HepG2 (cell line): ENCODE measurements around the gene CAMK2G. TPM values are rescaled to one million over a fixed set of nuclear protein-coding genes. Genes with fewer than 3 reads are reported as not detected.

ENCODE experiments used
- ATAC-seq: fragments of 200-7000 bp; cut with Tn5 transposase; 3 replicates; pipeline ENCODE4 v1.9.1; 2020; ENCODE audit warnings: mild to moderate bottlenecking, moderate library complexity
- BruUV-seq: library from RNA; stranded (reverse); fragments of 400-500 nt; replicated peaks from 2 replicates; lab custom pipeline; 2021; lab: Mats Ljungman, UMichigan
- CTCF ChIA-PET: fragments of 300-600 bp; formaldehyde crosslinking; extraction: SDS; loops from one replicate; lab custom pipeline; 2021; ENCODE audit warnings: low total read pairs, inconsistent platforms, low intra/inter-chr PET ratio; lab: Yijun Ruan, JAX
- POLR2A ChIA-PET: fragments of 350-600 bp; sonication (Branson Sonifier 250); formaldehyde crosslinking; loops from one replicate; lab custom pipeline; 2020; ENCODE audit warnings: antibody characterized with exemption, inconsistent platforms; lab: Yijun Ruan, JAX
- DNase-seq: peaks from one replicate; pipeline ENCODE4 v3.0.0-alpha.2; 2015; ENCODE audit warnings: low spot score
- FAIRE-seq: peaks from 3 replicates; lab custom pipeline; 2011; peaks lifted over from hg19 to GRCh38; lab: Jason Lieb, UNC
- H2AFZ ChIP-seq: one replicate; pipeline ENCODE4 v1.6.1; 2011; ENCODE audit warnings: low read length, inconsistent platforms
- H3K27ac ChIP-seq: fragments of 300-600 bp; 3 replicates; pipeline ENCODE4 v1.8.0; 2011; ENCODE audit warnings: mixed run types, mild to moderate bottlenecking, mixed read lengths, low read length, inconsistent platforms; ENCODE audit not compliant: insufficient read depth; ENCODE audit errors: extremely low read length
- H3K27me3 ChIP-seq, 2 experiments: fragments of 200-600 bp in 1 of 2; 2 replicates in 1 of 2; 3 replicates in 1 of 2; pipeline versions ENCODE4 v1.6.0 to v1.8.0; 2011; ENCODE audit warnings: low read length in 2 of 2, mild to moderate bottlenecking in 2 of 2, moderate library complexity in 2 of 2, inconsistent platforms in 1 of 2; ENCODE audit not compliant: insufficient read depth in 2 of 2, control insufficient read depth in 1 of 2
- H3K36me3 ChIP-seq, 2 experiments: fragments of 200-600 bp in 1 of 2; replicated peaks in 1 of 2; 2 replicates in 1 of 2; 3 replicates in 1 of 2; pipeline versions ENCODE4 v1.5.1 to v1.8.0; 2011; ENCODE audit warnings: low read length in 2 of 2, inconsistent platforms in 1 of 2; ENCODE audit not compliant: insufficient read depth in 2 of 2, control insufficient read depth in 1 of 2
- H3K4me1 ChIP-seq: 2 replicates; pipeline ENCODE4 v1.5.1; 2012; ENCODE audit warnings: low read length, inconsistent platforms; ENCODE audit not compliant: insufficient read depth
- H3K4me2 ChIP-seq: 2 replicates; pipeline ENCODE4 v1.6.0; 2011; ENCODE audit warnings: low read depth, low read length, inconsistent platforms
- H3K4me3 ChIP-seq, 3 experiments: fragments of 200-600 bp in 1 of 3; sonication (generic), shearing (Covaris generic) in 1 of 3; replicated peaks in 1 of 3; 2 replicates each; pipeline ENCODE4 v1.5.1; 2011 to 2016; ENCODE audit warnings: low read length in 3 of 3, inconsistent platforms in 2 of 3, low read depth in 2 of 3, mild to moderate bottlenecking in 2 of 3, control low read depth in 1 of 3, mixed read lengths in 1 of 3; ENCODE audit not compliant: insufficient read depth in 1 of 3
- H3K79me2 ChIP-seq: one replicate; pipeline ENCODE4 v1.6.1; 2011; ENCODE audit warnings: low read length, inconsistent platforms; ENCODE audit not compliant: insufficient read depth
- H3K9ac ChIP-seq: 2 replicates; pipeline ENCODE4 v1.6.0; 2011; ENCODE audit warnings: mild to moderate bottlenecking, low read depth, low read length, inconsistent platforms; ENCODE audit not compliant: insufficient read depth
- H3K9me3 ChIP-seq: 2 replicates; pipeline ENCODE4 v1.5.1; 2012; ENCODE audit warnings: mild to moderate bottlenecking, low read length
- H4K20me1 ChIP-seq: 2 replicates; pipeline ENCODE4 v1.6.0; 2011; ENCODE audit warnings: inconsistent platforms, mild to moderate bottlenecking, low read length, moderate library complexity; ENCODE audit not compliant: insufficient read depth
- HNRNPL ChIP-seq: fragments of 200-400 bp; formaldehyde crosslinking; IDR thresholded peaks from 2 replicates; pipeline ENCODE4 v1.6.1; 2017; ENCODE audit warnings: mild to moderate bottlenecking, low read depth, low read length
- PHF8 ChIP-seq: sonication (generic); formaldehyde crosslinking; IDR thresholded peaks from 2 replicates; pipeline ENCODE4 v1.5.0; 2020; ENCODE audit warnings: missing genetic modification reagents
- PTBP1 ChIP-seq: fragments of 200-400 bp; formaldehyde crosslinking; IDR thresholded peaks from 2 replicates; pipeline ENCODE4 v1.6.1; 2018; ENCODE audit warnings: low read length, low read depth; ENCODE audit not compliant: poor library complexity, severe bottlenecking
- ZMYM2 ChIP-seq: sonication (generic); formaldehyde crosslinking; IDR thresholded peaks from 2 replicates; pipeline ENCODE4 v1.8.0; 2022; ENCODE audit warnings: mild to moderate bottlenecking, missing genetic modification reagents
- ZNF30 ChIP-seq: sonication (generic); formaldehyde crosslinking; IDR thresholded peaks from 2 replicates; pipeline ENCODE4 v1.5.0; 2020; ENCODE audit warnings: mild to moderate bottlenecking, missing genetic modification reagents
- ZNF343 ChIP-seq: sonication (generic); formaldehyde crosslinking; IDR thresholded peaks from 2 replicates; pipeline ENCODE4 v1.4.0; 2020; ENCODE audit warnings: mild to moderate bottlenecking, missing genetic modification reagents
- ZNF451 ChIP-seq: sonication (generic); formaldehyde crosslinking; IDR thresholded peaks from 2 replicates; pipeline ENCODE4 v1.5.0; 2020; ENCODE audit warnings: mild to moderate bottlenecking, missing genetic modification reagents
- ZNF563 ChIP-seq: sonication (generic); formaldehyde crosslinking; IDR thresholded peaks from 2 replicates; pipeline ENCODE4 v1.8.0; 2022; ENCODE audit warnings: mild to moderate bottlenecking, moderate library complexity, missing genetic modification reagents
- ZNF577 ChIP-seq: sonication (generic); formaldehyde crosslinking; IDR thresholded peaks from 2 replicates; pipeline ENCODE4 v1.4.0; 2020; ENCODE audit warnings: mild to moderate bottlenecking, low read depth, missing genetic modification reagents, borderline replicate concordance
- ZNF607 ChIP-seq: sonication (generic); formaldehyde crosslinking; IDR thresholded peaks from 2 replicates; pipeline ENCODE4 v1.5.1; 2020; ENCODE audit warnings: missing genetic modification reagents, mild to moderate bottlenecking, borderline replicate concordance
- ZNF737 ChIP-seq: sonication (generic); formaldehyde crosslinking; IDR thresholded peaks from 2 replicates; pipeline ENCODE4 v1.5.0; 2020; ENCODE audit warnings: missing genetic modification reagents, mild to moderate bottlenecking, borderline replicate concordance
- ZNF782 ChIP-seq: sonication (generic); formaldehyde crosslinking; IDR thresholded peaks from 2 replicates; pipeline ENCODE4 v1.4.0; 2020; ENCODE audit warnings: missing genetic modification reagents, mild to moderate bottlenecking, borderline replicate concordance
- WGBS: methylation state at CpG from one replicate; pipeline ENCODE4 v1.1.6; 2017; ENCODE audit warnings: low lambda C conversion rate; 5-methylcytosine and 5-hydroxymethylcytosine counted together
- in situ Hi-C: cut with HindIII; loops from 2 replicates; pipeline ENCODE4 v1.10.0; 2017; ENCODE audit warnings: low pct_unique_long_range_greater_than_20kb; ENCODE audit not compliant: extremely low pct_ligation_motif_present
- intact Hi-C: fragments of 100-400 bp; cut with micrococcal nuclease; formaldehyde crosslinking; loops from one replicate; pipeline ENCODE4 v1.10.0; 2022; ENCODE audit not compliant: unreplicated experiment
- polyA plus RNA-seq, 8 experiments: library from polyadenylated mRNA; depleted of rRNA in 3 of 8; stranded (reverse) in 7 of 8; unstranded in 1 of 8; fragments of >200 nt; fragmentation: Illumina TruSeq in 4 of 8; extraction: Trizol in 4 of 8; gene quantifications; 2 replicates each; pipeline versions ENCODE4 v1.2.1 to v1.2.3, GENCODE V29; 2011 to 2016; ENCODE audit warnings: low read depth in 4 of 8, missing spikeins in 1 of 8, mixed read lengths in 1 of 8; ENCODE audit not compliant: insufficient read depth in 1 of 8
- total RNA-seq, 5 experiments: library from RNA; depleted of rRNA; stranded (reverse); fragments of >200 nt; fragmentation: Illumina TruSeq; extraction: Trizol; gene quantifications; 2 replicates each; pipeline ENCODE4 v1.2.3, GENCODE V29; 2016; ENCODE audit warnings: low read depth in 1 of 5
- TF ChIP-seq, protein P1 (sequence below): sonication (generic); formaldehyde crosslinking; IDR thresholded peaks from 2 replicates; pipeline ENCODE4 v1.4.0; 2020; ENCODE audit warnings: missing genetic modification reagents, low read depth, mild to moderate bottlenecking, borderline replicate concordance

CAMK2G gene
- total and polyA plus RNA-seq, 2 of the 13 experiments (the other 11 are each of a cell fraction or from before 2014, with no cell fraction given), result 15.9 to 18.8 TPM

DNA sequence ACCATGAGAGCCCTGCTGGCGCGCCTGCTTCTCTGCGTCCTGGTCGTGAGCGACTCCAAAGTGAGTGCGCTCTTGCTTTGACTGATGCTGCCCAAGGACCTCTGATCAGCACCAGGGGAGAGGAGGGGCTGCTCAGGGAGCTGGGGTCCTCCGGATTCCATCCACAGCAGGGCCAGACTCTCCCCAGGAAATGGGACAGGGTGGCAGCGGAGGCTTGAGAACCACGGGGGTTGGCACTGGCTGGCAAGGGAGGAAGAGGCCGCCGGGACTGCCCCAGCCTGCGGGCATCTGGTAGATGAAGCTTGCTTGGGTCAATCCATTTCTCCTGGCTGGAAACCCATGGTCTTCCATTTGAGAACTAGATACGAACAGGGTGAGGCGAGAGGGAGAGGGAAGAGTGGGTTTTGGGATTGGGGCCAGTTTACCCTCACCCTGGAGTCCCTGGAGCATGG is 37.2 kb upstream of the CAMK2G start:
- WGBS, result 47% methylated on average over 9 of the region's 14 CpGs
- POLR2A ChIA-PET, result no interaction called here
- H3K27me3 ChIP-seq, result peaks cover 4 to 17% of the 10 kb centered on the region in 2 experiments; a peak in 4 of 5 replicates
- no peak overlapping the region for H2AFZ ChIP-seq
- no peak overlapping the region for H3K27ac ChIP-seq
- peak overlapping the region; percentile 50 to 75 (median 74); a peak in 4 of 6 replicates for H3K4me3 ChIP-seq
- H4K20me1 ChIP-seq, result no peaks in the 10 kb centered on the region
- ATAC-seq, result no peak
- FAIRE-seq, result no peak
- peaks cover 36% of the 10 kb centered on the region for H3K4me1 ChIP-seq
- no peak for DNase-seq
- no peak overlapping the region for H3K9ac ChIP-seq
- BruUV-seq, result no TSS peak
- TF ChIP-seq HNRNPL (0 out of 2 replicates have a peak, but pooled peaks have one; percentile 26), ZNF451 (CRISPR knock-in tag) (no peak)
- TF ChIP-seq, all 625 proteins: peak for 1
- Histone ChIP-seq H3K4me2 (peak overlapping the region; percentile 97), H3K79me2 (no peaks in the 10 kb centered on the region), H3K9me3 (no peaks in the 10 kb centered on the region), H3K36me3 (no peaks in the 10 kb centered on the region)
- CTCF ChIA-PET, result no interaction called here
- intact Hi-C loops (no loop called here), in situ Hi-C loops (no loop called here)

DNA sequence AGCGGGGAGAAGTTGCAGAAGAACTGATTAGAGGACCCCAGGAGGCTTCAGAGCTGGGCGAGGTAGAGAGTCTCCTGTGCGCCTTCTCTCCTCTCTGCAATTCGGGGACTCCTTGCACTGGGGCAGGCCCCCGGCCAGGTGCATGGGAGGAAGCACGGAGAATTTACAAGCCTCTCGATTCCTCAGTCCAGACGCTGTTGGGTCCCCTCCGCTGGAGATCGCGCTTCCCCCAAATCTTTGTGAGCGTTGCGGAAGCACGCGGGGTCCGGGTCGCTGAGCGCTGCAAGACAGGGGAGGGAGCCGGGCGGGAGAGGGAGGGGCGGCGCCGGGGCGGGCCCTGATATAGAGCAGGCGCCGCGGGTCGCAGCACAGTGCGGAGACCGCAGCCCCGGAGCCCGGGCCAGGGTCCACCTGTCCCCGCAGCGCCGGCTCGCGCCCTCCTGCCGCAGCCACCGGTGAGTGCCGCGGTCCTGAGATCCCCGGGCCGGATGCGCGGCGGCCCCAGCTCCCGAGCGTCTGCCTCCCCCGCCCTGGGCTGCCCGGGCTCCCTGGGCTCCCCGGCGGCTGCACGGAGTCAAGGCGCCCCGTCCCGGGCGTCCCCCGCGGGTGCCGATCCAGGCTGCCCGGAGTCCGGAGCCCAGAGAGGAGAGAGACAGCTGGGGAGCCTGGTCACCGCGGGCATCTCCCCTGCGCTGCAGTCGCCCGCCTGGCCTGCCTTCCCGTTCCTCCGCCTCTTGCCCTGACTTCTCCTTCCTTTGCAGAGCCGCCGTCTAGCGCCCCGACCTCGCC is 36.6 kb upstream of the CAMK2G start, which contains the start of gene PLAU:
TSS of gene PLAU (plus strand) at position 369 of the 789 bp plus-strand sequence. CDS start 424 bp downstream, outside the sequence.
- peaks cover 4 to 17% of the 10 kb centered on the region in 2 experiments; a peak in 4 of 5 replicates for H3K27me3 ChIP-seq
- H4K20me1 ChIP-seq, result no peaks in the 10 kb centered on the region
- in situ Hi-C loops (no loop called here), intact Hi-C loops (no loop called here)
- FAIRE-seq (no peak), ATAC-seq (peak; percentile 80), DNase-seq (no peak)
- H3K36me3 ChIP-seq, result no peaks in the 10 kb centered on the region
- ChIA-PET CTCF (no interaction called here), POLR2A (interaction anchor here (1.0 kb wide), 1 partner anchor 25 kb away, joined by 4 read pairs; no protein-coding TSS in a partner anchor)
- no peaks in the 10 kb centered on the region for H3K9me3 ChIP-seq
- H3K4me3 ChIP-seq, result peak within 1 kb of the TSS; percentile 50 to 75 (median 74)
- peak within 1 kb of the TSS; percentile 14; the same call in 1 of the 2 replicates for H3K9ac ChIP-seq
- WGBS, result 1% methylated on average over 14 of the region's 74 CpGs
- H3K4me1 ChIP-seq, result peaks cover 43% of the 10 kb centered on the region
- BruUV-seq, result no TSS peak
- H2AFZ ChIP-seq, result no peak within 1 kb of the TSS
- no peak within 1 kb of the TSS for H3K27ac ChIP-seq
- H3K79me2 ChIP-seq, result no peaks in the 10 kb centered on the region
- peak within 1 kb of the TSS; percentile 97 for H3K4me2 ChIP-seq
- TF ChIP-seq ZNF577 (CRISPR knock-in tag), result no peak
- TF ChIP-seq ZNF607, result peak; percentile 62; the same call in 1 of the 2 replicates
- no peak for TF ChIP-seq ZNF737
- TF ChIP-seq, protein P1, sequence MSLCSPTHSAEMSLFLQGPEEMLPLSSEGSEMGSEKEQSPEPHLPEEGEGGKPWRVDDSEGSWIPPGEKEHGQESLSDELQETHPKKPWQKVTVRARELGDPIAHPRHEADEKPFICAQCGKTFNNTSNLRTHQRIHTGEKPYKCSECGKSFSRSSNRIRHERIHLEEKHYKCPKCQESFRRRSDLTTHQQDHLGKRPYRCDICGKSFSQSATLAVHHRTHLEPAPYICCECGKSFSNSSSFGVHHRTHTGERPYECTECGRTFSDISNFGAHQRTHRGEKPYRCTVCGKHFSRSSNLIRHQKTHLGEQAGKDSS, result 0 out of 2 replicates have a peak, but pooled peaks have one; percentile 33
- no peak for TF ChIP-seq ZNF563 (CRISPR knock-in tag)
- TF ChIP-seq PTBP1, result no peak
- no peak for TF ChIP-seq ZNF30 (CRISPR knock-in tag)
- TF ChIP-seq PHF8 (CRISPR knock-in tag), result 0 out of 2 replicates have a peak, but pooled peaks have one; percentile 1
- TF ChIP-seq ZNF782 (CRISPR knock-in tag), result 0 out of 2 replicates have a peak, but pooled peaks have one; percentile 30
- TF ChIP-seq ZNF343 (CRISPR knock-in tag), result 0 out of 2 replicates have a peak, but pooled peaks have one; percentile 28
- TF ChIP-seq ZMYM2 (CRISPR knock-in tag), result no peak
